A549 (cell line): ENCODE measurements around the gene SPEN. TPM values are rescaled to one million over a fixed set of nuclear protein-coding genes. Genes with fewer than 3 reads are reported as not detected.

ENCODE experiments used
- ATAC-seq, 2 experiments: fragments of 200-7000 bp in 1 of 2; fragments of >200 bp in 1 of 2; cut with Nextera tagmentation in 1 of 2; cut with Tn5 transposase in 1 of 2; 3 replicates each; pipeline versions ENCODE4 v1.8.0 to v1.9.1; 2018 to 2020; ENCODE audit warnings: mild to moderate bottlenecking in 1 of 2, moderate library complexity in 1 of 2
- CTCF ChIA-PET: fragments of 300-600 bp; sonication (Branson Sonifier 250); formaldehyde crosslinking; extraction: SDS; loops from one replicate; lab custom pipeline; 2021; ENCODE audit warnings: antibody characterized with exemption, inconsistent platforms; lab: Yijun Ruan, JAX
- POLR2A ChIA-PET: fragments of 350-600 bp; formaldehyde crosslinking; extraction: SDS; loops from one replicate; lab custom pipeline; 2021; ENCODE audit warnings: antibody characterized with exemption, inconsistent platforms; lab: Yijun Ruan, JAX
- DNase-seq, 2 experiments: peaks; one replicate each; pipeline versions ENCODE4 v3.0.0 to v3.0.0-alpha.2; 2011 to 2016; ENCODE audit warnings: low read depth in 1 of 2, low spot score in 1 of 2
- FAIRE-seq: peaks from 2 replicates; lab custom pipeline; 2011; peaks lifted over from hg19 to GRCh38; lab: Jason Lieb, UNC
- H3K27ac ChIP-seq, 2 experiments: fragments of >200 bp; sonication (Bioruptor Twin); formaldehyde crosslinking; 3 replicates each; pipeline ENCODE4 v1.5.1; 2016 to 2017
- H3K4me1 ChIP-seq: fragments of >200 bp; sonication (Bioruptor Twin); formaldehyde crosslinking; 3 replicates; pipeline ENCODE4 v1.6.1; 2016
- H3K4me2 ChIP-seq: fragments of >200 bp; sonication (Bioruptor Twin); formaldehyde crosslinking; 3 replicates; pipeline ENCODE4 v1.6.1; 2016
- H3K4me3 ChIP-seq: fragments of >200 bp; sonication (Bioruptor Twin); formaldehyde crosslinking; 3 replicates; pipeline ENCODE4 v1.5.1; 2016
- H3K9me3 ChIP-seq: fragments of >200 bp; sonication (Bioruptor Twin); formaldehyde crosslinking; 3 replicates; pipeline ENCODE4 v1.6.1; 2016
- CBX8 ChIP-seq: fragments of 200-600 bp; sonication (generic); IDR thresholded peaks from 2 replicates; pipeline ENCODE4 v1.6.1; 2016
- E2F6 ChIP-seq: IDR thresholded peaks from 2 replicates; pipeline ENCODE4 v1.6.1; 2012; ENCODE audit warnings: low read depth, borderline replicate concordance
- FOSL2 ChIP-seq, 2 experiments: fragments of 450-650 bp in 1 of 2; fragments of >200 bp in 1 of 2; sonication (Bioruptor Twin) in 1 of 2; formaldehyde crosslinking; IDR thresholded peaks; 2 replicates each; pipeline versions ENCODE4 v1.5.0 to v1.6.1; 2016 to 2020; ENCODE audit warnings: mild to moderate bottlenecking in 1 of 2, moderate library complexity in 1 of 2
- JUNB ChIP-seq: fragments of >200 bp; sonication (Bioruptor Twin); formaldehyde crosslinking; IDR thresholded peaks from 2 replicates; pipeline ENCODE4 v1.6.1; 2016
- WGBS: methylation state at CpG from one replicate; pipeline ENCODE4 v1.1.6; 2017; ENCODE audit errors: missing lambda C conversion rate; 5-methylcytosine and 5-hydroxymethylcytosine counted together
- polyA plus RNA-seq, 4 experiments: library from polyadenylated mRNA; depleted of rRNA in 3 of 4; stranded (reverse); fragments of >200 nt; fragmentation: RNase III in 1 of 4; extraction: RNeasy Plus Mini Kit Qiagen cat#74134 plus additional on column Dnase treatment in 1 of 4; gene quantifications; 2 replicates in 3 of 4; 3 replicates in 1 of 4; pipeline ENCODE4 v1.2.3, GENCODE V29; 2011 to 2017
- small RNA-seq, 6 experiments: library from RNA; depleted of rRNA; stranded (forward); fragments of <200 nt; gene quantifications; one replicate each; pipeline ENCODE3, GENCODE V24; 2012

Gene SPEN
- polyA plus RNA-seq, 2 of the 4 experiments (the other 2 are of a cell fraction) = 7.0 to 15.5 TPM

- DNase-seq = no peak
- TF ChIP-seq E2F6 = no peak
- TF ChIP-seq FOSL2 (IDR thresholded peaks at IDR 0.05) = no peak
- TF ChIP-seq FOSL2 (CRISPR knock-in tag; IDR thresholded peaks at IDR 0.05) = no peak
- TF ChIP-seq CBX8 = no peak
- no peak for TF ChIP-seq JUNB
- no peak overlapping the region for H3K4me3 ChIP-seq
- no peak for ATAC-seq
- no peak overlapping the region for H3K27ac ChIP-seq
- H3K4me1 ChIP-seq = no peaks in the 10 kb centered on the region
- ChIA-PET CTCF (interaction anchor here (0.6 kb wide), 1 partner anchor 13 kb away, joined by 3 read pairs; no protein-coding TSS in a partner anchor), POLR2A (no interaction called here)
- no peak for FAIRE-seq
- H3K9me3 ChIP-seq = no peaks in the 10 kb centered on the region
- H3K4me2 ChIP-seq = no peak overlapping the region
- WGBS = 46% methylated on average over 6 of the region's 9 CpGs
Measured at GRCh38 chr1:15989776-15990175, 142.3 kb downstream of the SPEN start.

Small RNA genes within 50 kb of the gene (small RNA-seq; reads per million reads assigned to genes)
- gene AL034555.1 (0 reads per million in 6 experiments), gene AL355994.1 (0 reads per million in 6 experiments), gene AL355994.5 (0 reads per million in 6 experiments)

Other genes with a start within 250 kb of the SPEN start
- gene DDI2, start 230.2 kb upstream of the SPEN start, polyA plus RNA-seq (2011; rRNA removed) = 8.6 and 11.1 TPM in 2 replicates
- 5.5 to 7.0 TPM (median 6.3 TPM) in 3 replicates for gene DDI2, start 230.2 kb upstream of the SPEN start, polyA plus RNA-seq (2017; fragmentation: RNase III; extraction: RNeasy Plus Mini Kit Qiagen cat#74134 plus additional on column Dnase treatment)
- gene PLEKHM2, start 163.4 kb upstream of the SPEN start, polyA plus RNA-seq (2011; rRNA removed) = 14.7 and 19.4 TPM in 2 replicates
- 20.0 to 21.8 TPM (median 21.5 TPM) in 3 replicates for gene PLEKHM2, start 163.4 kb upstream of the SPEN start, polyA plus RNA-seq (2017; fragmentation: RNase III; extraction: RNeasy Plus Mini Kit Qiagen cat#74134 plus additional on column Dnase treatment)
- 0.12 and 0.19 TPM in 2 replicates for gene SLC25A34, start 111.4 kb upstream of the SPEN start, polyA plus RNA-seq (2011; rRNA removed)
- gene SLC25A34, start 111.4 kb upstream of the SPEN start, polyA plus RNA-seq (2017; fragmentation: RNase III; extraction: RNeasy Plus Mini Kit Qiagen cat#74134 plus additional on column Dnase treatment) = 0.19 to 0.31 TPM (median 0.26 TPM) in 3 replicates
- gene TMEM82, start 105.2 kb upstream of the SPEN start, polyA plus RNA-seq (2011; rRNA removed) = not detected in 2 replicates
- gene TMEM82, start 105.2 kb upstream of the SPEN start, polyA plus RNA-seq (2017; fragmentation: RNase III; extraction: RNeasy Plus Mini Kit Qiagen cat#74134 plus additional on column Dnase treatment) = not detected in 3 replicates
- 24.6 and 28.9 TPM in 2 replicates for gene FBLIM1, start 88.9 kb upstream of the SPEN start, polyA plus RNA-seq (2011; rRNA removed)
- gene FBLIM1, start 88.9 kb upstream of the SPEN start, polyA plus RNA-seq (2017; fragmentation: RNase III; extraction: RNeasy Plus Mini Kit Qiagen cat#74134 plus additional on column Dnase treatment) = 33.9 to 39.4 TPM (median 38.1 TPM) in 3 replicates
- gene UQCRHL, start 40.1 kb upstream of the SPEN start, polyA plus RNA-seq (2011; rRNA removed) = 2.0 and 4.1 TPM in 2 replicates
- gene UQCRHL, start 40.1 kb upstream of the SPEN start, polyA plus RNA-seq (2017; fragmentation: RNase III; extraction: RNeasy Plus Mini Kit Qiagen cat#74134 plus additional on column Dnase treatment) = 0.64 to 1.2 TPM (median 0.68 TPM) in 3 replicates
- gene ZBTB17, start 128.4 kb downstream of the SPEN start, polyA plus RNA-seq (2011; rRNA removed) = 13.8 and 14.9 TPM in 2 replicates
- gene ZBTB17, start 128.4 kb downstream of the SPEN start, polyA plus RNA-seq (2017; fragmentation: RNase III; extraction: RNeasy Plus Mini Kit Qiagen cat#74134 plus additional on column Dnase treatment) = 14.1 to 17.6 TPM (median 16.5 TPM) in 3 replicates
- gene SRARP, start 156.5 kb downstream of the SPEN start, polyA plus RNA-seq (2011; rRNA removed) = not detected in 2 replicates
- 0.03 TPM in 1 of 3 replicates, not detected in the others for gene SRARP, start 156.5 kb downstream of the SPEN start, polyA plus RNA-seq (2017; fragmentation: RNase III; extraction: RNeasy Plus Mini Kit Qiagen cat#74134 plus additional on column Dnase treatment)
- gene HSPB7, start 170.3 kb downstream of the SPEN start, polyA plus RNA-seq (2011; rRNA removed) = not detected in 2 replicates
- not detected in 3 replicates for gene HSPB7, start 170.3 kb downstream of the SPEN start, polyA plus RNA-seq (2017; fragmentation: RNase III; extraction: RNeasy Plus Mini Kit Qiagen cat#74134 plus additional on column Dnase treatment)
- not detected in 2 replicates for gene CLCNKA, start 174.3 kb downstream of the SPEN start, polyA plus RNA-seq (2011; rRNA removed)
- 0.05 to 0.07 TPM (median 0.06 TPM) in 3 replicates for gene CLCNKA, start 174.3 kb downstream of the SPEN start, polyA plus RNA-seq (2017; fragmentation: RNase III; extraction: RNeasy Plus Mini Kit Qiagen cat#74134 plus additional on column Dnase treatment)
- 0.11 and 0.14 TPM in 2 replicates for gene CLCNKB, start 196.1 kb downstream of the SPEN start, polyA plus RNA-seq (2011; rRNA removed)
- gene CLCNKB, start 196.1 kb downstream of the SPEN start, polyA plus RNA-seq (2017; fragmentation: RNase III; extraction: RNeasy Plus Mini Kit Qiagen cat#74134 plus additional on column Dnase treatment) = 0.07 to 0.18 TPM (median 0.08 TPM) in 3 replicates
- 2.3 and 2.9 TPM in 2 replicates for gene FAM131C, start 225.9 kb downstream of the SPEN start, polyA plus RNA-seq (2011; rRNA removed)
- gene FAM131C, start 225.9 kb downstream of the SPEN start, polyA plus RNA-seq (2017; fragmentation: RNase III; extraction: RNeasy Plus Mini Kit Qiagen cat#74134 plus additional on column Dnase treatment) = 5.9 to 6.7 TPM (median 6.3 TPM) in 3 replicates